Muscle layer of duodenum (tissue), 2 donors: ENCODE measurements around the gene IL20RA.
A peak's percentile ranks its signal among the peaks of the same experiment; 100 is the strongest.
"Not testable (repeated sequence)": the region's sequence is repeated elsewhere in the genome, so short reads cannot be mapped to it uniquely, and the experiment has no call there.

Experiments used
- H3K27ac ChIP-seq: one replicate; pipeline ENCODE4 v1.7.0; 2013; ENCODE audit warnings: mild to moderate bottlenecking, low read length
- H3K27me3 ChIP-seq: one replicate; pipeline ENCODE4 v1.7.0; 2013; ENCODE audit warnings: low read depth, mild to moderate bottlenecking, control low read depth, low read length
- H3K36me3 ChIP-seq, 2 donors: one replicate each; pipeline ENCODE4 v1.7.0; 2013; ENCODE audit warnings: low read length in 2 of 2, control low read depth in 1 of 2, mild to moderate bottlenecking in 1 of 2; ENCODE audit not compliant: insufficient read depth in 2 of 2, control insufficient read depth in 1 of 2
- H3K4me1 ChIP-seq, 2 donors: one replicate each; pipeline ENCODE4 v1.7.0; 2013; ENCODE audit warnings: low read length in 2 of 2, mild to moderate bottlenecking in 2 of 2, control low read depth in 1 of 2, moderate library complexity in 1 of 2; ENCODE audit not compliant: insufficient read depth in 2 of 2, control insufficient read depth in 1 of 2
- H3K4me3 ChIP-seq, 2 donors: one replicate each; pipeline ENCODE4 v1.7.0; 2013; ENCODE audit warnings: low read length in 2 of 2, low read depth in 1 of 2, mild to moderate bottlenecking in 1 of 2
- H3K9me3 ChIP-seq, 2 donors: one replicate each; pipeline ENCODE4 v1.7.0; 2013; ENCODE audit warnings: low read length in 2 of 2, control low read depth in 1 of 2, mild to moderate bottlenecking in 1 of 2; ENCODE audit not compliant: control insufficient read depth in 1 of 2
- donor health status: healthy.

Gene IL20RA

DNA sequence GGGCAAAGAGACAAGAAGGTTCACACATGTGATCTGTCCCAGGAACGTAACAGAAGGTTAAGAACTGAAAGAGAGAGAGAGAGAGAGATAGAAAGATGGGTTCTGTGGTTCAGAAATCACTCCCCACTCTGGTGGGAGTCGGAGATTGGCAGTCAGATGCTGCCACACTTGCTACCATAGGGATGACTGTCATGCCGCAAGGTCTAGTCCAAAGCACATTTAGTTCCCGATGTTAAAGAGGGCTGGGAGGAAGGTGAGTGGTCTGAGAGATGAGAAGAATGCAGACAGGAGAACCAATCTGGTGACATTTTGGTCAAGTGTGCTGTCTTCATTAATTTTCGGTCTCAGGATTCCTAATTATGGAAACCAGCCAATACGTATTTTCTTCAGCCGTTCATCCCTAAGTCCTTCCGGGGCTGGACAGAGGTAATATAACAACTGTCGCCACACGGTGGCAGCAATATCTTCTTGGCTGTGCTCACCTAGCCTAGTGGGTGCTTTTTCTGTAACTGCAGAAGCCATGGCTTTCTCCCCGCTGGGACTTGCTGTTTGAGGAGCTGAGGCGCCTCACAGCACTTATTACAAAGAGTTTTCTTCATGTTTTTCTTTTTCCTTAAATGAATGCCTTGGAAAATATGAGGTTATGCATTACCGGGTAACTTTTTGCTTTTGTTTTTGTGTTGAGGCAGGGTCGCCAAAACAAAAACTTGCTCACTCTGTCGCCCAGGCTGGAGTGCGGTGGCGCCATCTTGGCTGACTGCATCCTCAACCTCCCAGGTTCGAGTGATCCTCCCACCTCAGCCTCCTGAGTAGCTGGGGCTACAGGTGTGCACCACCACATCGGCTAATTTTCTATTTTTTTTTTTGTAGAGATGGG is 76.7 kb downstream of the IL20RA start:
- Histone ChIP-seq H3K27ac (no peak overlapping the region), H3K4me1 (no peaks in the 10 kb centered on the region), H3K4me3 (no peak overlapping the region), H3K9me3 (no peaks in the 10 kb centered on the region), H3K27me3 (no peaks in the 10 kb centered on the region), H3K36me3 (no peaks in the 10 kb centered on the region)

- H3K4me1 ChIP-seq = no peaks in the 10 kb centered on the region
- no peak overlapping the region for H3K4me3 ChIP-seq
- peak overlapping the region; percentile 74 for H3K27ac ChIP-seq
- H3K27me3 ChIP-seq = no peaks in the 10 kb centered on the region
- H3K9me3 ChIP-seq = no peaks in the 10 kb centered on the region
- no peaks in the 10 kb centered on the region for H3K36me3 ChIP-seq
Measured at GRCh38 chr6:136964398-136964797, 80.4 kb downstream of the IL20RA start.

DNA sequence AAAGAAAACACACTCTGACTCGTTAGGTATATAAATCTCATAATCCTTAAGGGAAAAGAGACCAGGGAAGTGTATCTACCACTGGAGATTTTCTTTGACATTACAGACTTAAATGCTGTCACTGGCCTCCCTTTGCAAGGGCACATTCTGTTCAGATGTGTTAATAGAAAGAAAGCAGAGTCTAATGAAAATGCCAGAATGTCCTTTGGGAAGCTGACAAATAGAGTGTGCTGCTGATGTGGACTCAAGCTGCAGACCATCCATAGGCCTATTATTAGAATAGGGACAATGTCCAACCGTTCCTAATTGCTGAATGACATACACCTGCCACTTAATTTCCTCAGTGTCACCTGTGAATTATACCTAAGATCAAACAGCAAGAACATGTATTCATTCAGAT is 81.5 kb downstream of the IL20RA start:
- H3K4me3 ChIP-seq = no peak overlapping the region
- no peaks in the 10 kb centered on the region for H3K27me3 ChIP-seq
- no peaks in the 10 kb centered on the region for H3K9me3 ChIP-seq
- peak overlapping the region; percentile 74 for H3K27ac ChIP-seq
- no peaks in the 10 kb centered on the region for H3K36me3 ChIP-seq
- H3K4me1 ChIP-seq = no peaks in the 10 kb centered on the region

DNA sequence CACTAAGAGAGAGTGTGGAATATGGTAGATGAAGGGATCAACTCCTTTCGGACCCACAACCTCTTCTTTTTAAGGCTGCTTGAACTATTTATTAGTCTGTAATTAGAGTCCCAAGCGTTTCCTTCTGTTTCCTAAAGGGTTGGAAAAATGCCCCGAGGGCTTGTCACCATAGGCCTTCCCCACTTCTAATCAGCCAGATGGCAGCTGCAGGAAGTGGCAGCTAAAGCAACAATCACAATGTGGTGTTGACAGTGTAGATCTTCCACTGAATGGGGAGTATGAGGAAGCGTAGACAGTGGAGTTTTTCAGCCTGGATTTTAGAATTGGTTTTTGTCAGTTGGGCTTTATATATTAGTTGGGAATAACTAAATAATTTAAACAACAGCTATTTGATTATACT is 82.1 kb downstream of the IL20RA start:
- Histone ChIP-seq H3K4me3 (no peak overlapping the region), H3K9me3 (no peaks in the 10 kb centered on the region), H3K27me3 (no peaks in the 10 kb centered on the region), H3K4me1 (no peaks in the 10 kb centered on the region), H3K27ac (peak overlapping the region; percentile 74), H3K36me3 (no peaks in the 10 kb centered on the region)

- Histone ChIP-seq H3K9me3 (no peaks in the 10 kb centered on the region), H3K4me1 (peaks cover 0 to 3% of the 10 kb centered on the region in 2 donors)
Measured at GRCh38 chr6:136961848-136962247, 82.9 kb downstream of the IL20RA start.

GRCh38 chr6:136960781-136961180 is 84.0 kb downstream of the IL20RA start:
- no peak overlapping the region for H3K4me3 ChIP-seq
- H3K9me3 ChIP-seq = no peaks in the 10 kb centered on the region
- no peaks in the 10 kb centered on the region for H3K27me3 ChIP-seq
- H3K27ac ChIP-seq = no peak overlapping the region
- peaks cover 0 to 3% of the 10 kb centered on the region in 2 donors for H3K4me1 ChIP-seq
- H3K36me3 ChIP-seq = no peaks in the 10 kb centered on the region

More at GRCh38 chr6:136961848-136962247, 82.9 kb downstream of the IL20RA start:
- Histone ChIP-seq H3K27me3 (no peaks in the 10 kb centered on the region), H3K36me3 (no peaks in the 10 kb centered on the region), H3K4me3 (no peak overlapping the region), H3K27ac (no peak overlapping the region)

DNA sequence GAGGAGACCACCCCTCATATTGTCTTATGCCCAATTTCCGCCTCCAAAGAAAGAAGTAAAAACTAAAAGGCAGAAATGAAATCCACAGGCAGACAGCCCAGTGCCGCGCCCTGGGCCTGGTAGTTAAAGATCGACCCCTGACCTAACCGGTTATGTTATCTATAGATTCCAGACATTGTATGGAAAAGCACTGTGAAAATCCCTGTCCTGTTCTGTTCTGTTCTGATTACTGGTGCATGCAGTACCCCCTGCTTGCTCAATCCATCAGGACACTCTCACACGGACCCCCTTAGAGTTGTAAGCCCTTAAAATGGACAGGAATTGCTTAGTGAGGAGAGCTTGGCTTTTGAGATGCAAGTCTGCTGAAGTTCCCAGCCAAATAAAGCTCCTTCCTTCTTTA is 84.8 kb downstream of the IL20RA start:
- H3K9me3 ChIP-seq, H3K4me3 ChIP-seq, H3K36me3 ChIP-seq, H3K4me1 ChIP-seq, H3K27ac ChIP-seq, H3K27me3 ChIP-seq: not testable (repeated sequence)

DNA sequence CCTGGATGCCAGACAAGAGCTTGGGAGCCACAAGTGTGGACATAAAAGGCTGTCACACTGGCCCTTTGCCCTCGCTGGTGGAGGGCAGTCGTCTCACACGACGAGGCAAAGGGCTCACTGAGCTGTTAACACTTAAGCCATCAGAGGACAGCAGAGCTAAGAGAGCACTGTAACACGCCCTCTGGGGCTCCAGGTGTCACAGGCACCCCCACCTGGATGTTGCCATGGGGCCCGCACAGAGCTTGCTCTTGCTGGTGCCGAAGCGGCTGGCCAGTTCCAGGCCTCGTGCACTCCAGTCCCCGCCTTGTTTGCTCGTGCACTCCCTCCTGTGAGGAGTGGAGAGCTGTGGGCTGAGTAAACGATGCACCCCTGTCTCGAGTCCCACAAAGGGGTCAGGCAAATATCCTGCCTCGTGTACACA is 85.3 kb downstream of the IL20RA start:
- H3K27ac ChIP-seq = no peak overlapping the region
- no peaks in the 10 kb centered on the region for H3K9me3 ChIP-seq
- peaks cover 0 to 3% of the 10 kb centered on the region in 2 donors for H3K4me1 ChIP-seq
- no peaks in the 10 kb centered on the region for H3K36me3 ChIP-seq
- H3K27me3 ChIP-seq = no peaks in the 10 kb centered on the region
- H3K4me3 ChIP-seq = no peak overlapping the region

- Histone ChIP-seq H3K27ac (no peak overlapping the region), H3K27me3 (no peaks in the 10 kb centered on the region), H3K4me3 (no peak overlapping the region), H3K4me1 (peaks cover 0 to 3% of the 10 kb centered on the region in 2 donors), H3K9me3 (no peaks in the 10 kb centered on the region), H3K36me3 (no peaks in the 10 kb centered on the region)
Measured at GRCh38 chr6:136958168-136958567, 86.6 kb downstream of the IL20RA start.

- no peak overlapping the region for H3K27ac ChIP-seq
- no peak overlapping the region for H3K4me3 ChIP-seq
- no peaks in the 10 kb centered on the region for H3K9me3 ChIP-seq
- peaks cover 0 to 3% of the 10 kb centered on the region in 2 donors for H3K4me1 ChIP-seq
- H3K27me3 ChIP-seq = no peaks in the 10 kb centered on the region
- no peaks in the 10 kb centered on the region for H3K36me3 ChIP-seq
Measured at GRCh38 chr6:136956590-136957544, 87.9 kb downstream of the IL20RA start.

DNA sequence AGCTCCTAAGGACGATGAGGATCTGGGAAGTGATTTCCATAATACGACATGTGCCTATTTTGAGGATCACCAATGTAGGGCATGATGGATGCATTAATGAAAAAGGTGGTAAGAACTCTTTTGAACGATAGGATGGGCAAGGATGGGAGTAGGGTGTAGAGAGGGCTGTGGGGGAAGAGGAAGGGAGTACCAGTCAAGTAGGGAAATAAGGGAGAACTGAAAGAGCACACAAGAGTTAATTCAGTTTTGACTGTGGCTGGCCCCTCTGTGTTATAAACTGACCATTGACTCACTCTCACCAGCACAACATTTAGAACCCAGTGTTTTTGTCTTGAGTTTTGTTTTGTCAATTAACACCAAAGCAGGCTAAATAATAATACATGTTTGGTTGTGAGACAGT is 89.6 kb downstream of the IL20RA start:
- Histone ChIP-seq H3K4me1 (peaks cover 0 to 3% of the 10 kb centered on the region in 2 donors), H3K36me3 (no peaks in the 10 kb centered on the region), H3K27ac (no peak overlapping the region), H3K27me3 (no peaks in the 10 kb centered on the region), H3K9me3 (no peaks in the 10 kb centered on the region), H3K4me3 (no peak overlapping the region)
